ENCODE measurements around the gene PGA5. TPM values are rescaled to one million over a fixed set of nuclear protein-coding genes. Genes with fewer than 3 reads are reported as not detected.

PGA5 gene
- total and polyA plus RNA-seq, 10 donors, result 0.06 to 3.3 (median 1.4) TPM; not detected in 1

DNA sequence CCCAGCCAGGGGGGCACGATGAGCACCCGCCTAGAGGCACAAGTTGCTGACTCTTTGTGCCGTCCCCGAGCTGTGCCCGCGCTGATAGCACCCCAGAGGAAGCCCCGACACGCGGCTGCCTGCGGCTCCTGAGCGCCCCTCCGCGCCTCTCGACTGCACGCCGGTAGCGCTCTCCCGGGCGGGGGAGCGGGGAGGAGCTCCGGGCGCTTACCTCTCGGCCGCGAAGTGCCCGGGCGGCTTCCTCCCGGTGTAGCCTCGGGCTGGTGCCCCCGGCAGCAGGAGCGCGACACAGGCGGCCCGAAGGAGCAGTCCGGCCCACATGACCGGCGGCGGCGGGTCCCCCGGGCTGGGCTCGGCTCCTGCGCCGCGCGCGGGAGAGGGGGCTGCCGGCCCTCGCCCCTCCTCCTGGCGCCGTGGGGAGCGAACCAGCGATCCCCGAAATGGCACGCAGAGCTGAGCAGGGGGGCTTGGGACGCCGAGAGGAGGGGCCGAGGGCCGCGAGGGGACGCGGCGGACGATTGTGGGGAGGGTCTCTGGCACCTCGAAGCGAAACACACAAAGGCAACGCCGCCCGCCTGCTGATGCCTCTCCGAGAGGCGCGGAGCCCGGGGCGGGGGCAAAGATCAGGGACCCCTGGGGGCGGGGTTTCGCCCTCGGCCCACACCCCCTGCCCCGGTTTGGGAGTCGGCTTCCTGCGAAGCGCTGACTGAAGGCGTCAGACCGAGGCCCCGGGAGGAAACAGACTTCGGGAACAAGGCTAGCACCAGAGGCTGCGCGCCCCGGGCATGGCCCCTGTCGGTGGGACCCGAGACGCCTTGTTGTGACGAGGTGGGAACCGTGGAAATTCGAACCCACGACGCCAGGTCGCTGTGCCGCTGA is 54.0 kb downstream of the PGA5 start, which contains the start of gene VWCE:
Gene VWCE, minus strand, starts transcription at position 600 of the 879 bp plus-strand sequence. Its CDS starts 279 bp downstream, at position 321.
- H3K27ac ChIP-seq, result peak within 1 kb of the TSS in 3 of 8 donors; percentile 29 to 40 (median 36)
- 1 to 5% (median 2%) methylated on average over 9 to 97 of the region's 97 CpGs for WGBS, 5 donors

DNA sequence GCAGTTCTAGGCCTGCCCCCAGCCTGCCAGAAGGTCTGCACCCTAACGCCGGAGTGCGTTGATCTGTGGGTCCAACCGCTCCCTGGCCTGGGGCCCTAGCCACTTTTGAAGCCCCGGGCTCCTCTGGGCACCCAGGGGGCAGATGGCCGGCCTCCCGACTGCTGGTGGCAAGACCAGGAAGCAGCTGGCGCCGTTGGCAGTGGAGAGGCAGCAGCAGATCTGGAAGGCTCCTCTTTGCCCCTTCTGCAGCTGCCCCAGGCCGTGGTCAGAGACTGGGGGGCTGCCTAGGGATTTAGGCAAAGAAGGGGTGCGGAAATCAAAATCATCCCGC is 54.6 kb downstream of the PGA5 start:
- intact Hi-C loops (cut with DNase I; ENCODE audit: low total_unique reads), result no loop called here
- Histone ChIP-seq H3K9me3 (no peaks in the 10 kb centered on the region), H3K27ac (peak overlapping the region in 1 of 8 donors; percentile 29), H3K36me3 (peaks cover 0 to 39% (median 17%) of the 10 kb centered on the region in 6 donors), H3K27me3 (replicated peaks in 1 of 7) (peaks cover 0 to 36% (median 6%) of the 10 kb centered on the region in 7 donors), H3K4me1 (peaks cover 8 to 42% (median 25%) of the 10 kb centered on the region in 6 donors), H3K4me3 (peak overlapping the region in 7 of 8 donors; percentile 12 to 81 (median 55))
- TF ChIP-seq POLR2A (IDR thresholded peaks at IDR 0.05) (no peak), POLR2AphosphoS5 (IDR thresholded peaks at IDR 0.05) (no peak)
- TF ChIP-seq, protein P1, sequence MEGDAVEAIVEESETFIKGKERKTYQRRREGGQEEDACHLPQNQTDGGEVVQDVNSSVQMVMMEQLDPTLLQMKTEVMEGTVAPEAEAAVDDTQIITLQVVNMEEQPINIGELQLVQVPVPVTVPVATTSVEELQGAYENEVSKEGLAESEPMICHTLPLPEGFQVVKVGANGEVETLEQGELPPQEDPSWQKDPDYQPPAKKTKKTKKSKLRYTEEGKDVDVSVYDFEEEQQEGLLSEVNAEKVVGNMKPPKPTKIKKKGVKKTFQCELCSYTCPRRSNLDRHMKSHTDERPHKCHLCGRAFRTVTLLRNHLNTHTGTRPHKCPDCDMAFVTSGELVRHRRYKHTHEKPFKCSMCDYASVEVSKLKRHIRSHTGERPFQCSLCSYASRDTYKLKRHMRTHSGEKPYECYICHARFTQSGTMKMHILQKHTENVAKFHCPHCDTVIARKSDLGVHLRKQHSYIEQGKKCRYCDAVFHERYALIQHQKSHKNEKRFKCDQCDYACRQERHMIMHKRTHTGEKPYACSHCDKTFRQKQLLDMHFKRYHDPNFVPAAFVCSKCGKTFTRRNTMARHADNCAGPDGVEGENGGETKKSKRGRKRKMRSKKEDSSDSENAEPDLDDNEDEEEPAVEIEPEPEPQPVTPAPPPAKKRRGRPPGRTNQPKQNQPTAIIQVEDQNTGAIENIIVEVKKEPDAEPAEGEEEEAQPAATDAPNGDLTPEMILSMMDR (IDR thresholded peaks at IDR 0.05 in 8 of 11, conservative IDR thresholded peaks at IDR 0.05 in 3 of 11), result no peak
- DNase-seq, result peak; percentile 74
- 41 to 51% (median 48%) methylated on average over 11 to 12 of the region's 12 CpGs for WGBS, 5 donors

More for the DNA sequence above, 54.0 kb downstream of the PGA5 start, which contains the start of gene VWCE:
- Histone ChIP-seq H3K36me3 (peaks cover 0 to 33% (median 11%) of the 10 kb centered on the region in 6 donors), H3K27me3 (replicated peaks in 1 of 7) (peaks cover 0 to 36% (median 6%) of the 10 kb centered on the region in 7 donors), H3K9me3 (no peaks in the 10 kb centered on the region), H3K4me3 (peak within 1 kb of the TSS; percentile 12 to 81 (median 53)), H3K4me1 (peaks cover 8 to 42% (median 25%) of the 10 kb centered on the region in 6 donors)
- TF ChIP-seq POLR2A (IDR thresholded peaks at IDR 0.05), result no peak
- peak; percentile 5 to 64 (median 37) for TF ChIP-seq POLR2AphosphoS5 (IDR thresholded peaks at IDR 0.05)
- TF ChIP-seq, protein P1 (IDR thresholded peaks at IDR 0.05 in 8 of 11, conservative IDR thresholded peaks at IDR 0.05 in 3 of 11), result peak in 4 of 11 experiments; percentile 14 to 32 (median 31)
- DNase-seq, result peak; percentile 92
- intact Hi-C loops (cut with DNase I; ENCODE audit: low total_unique reads), result no loop called here

DNA sequence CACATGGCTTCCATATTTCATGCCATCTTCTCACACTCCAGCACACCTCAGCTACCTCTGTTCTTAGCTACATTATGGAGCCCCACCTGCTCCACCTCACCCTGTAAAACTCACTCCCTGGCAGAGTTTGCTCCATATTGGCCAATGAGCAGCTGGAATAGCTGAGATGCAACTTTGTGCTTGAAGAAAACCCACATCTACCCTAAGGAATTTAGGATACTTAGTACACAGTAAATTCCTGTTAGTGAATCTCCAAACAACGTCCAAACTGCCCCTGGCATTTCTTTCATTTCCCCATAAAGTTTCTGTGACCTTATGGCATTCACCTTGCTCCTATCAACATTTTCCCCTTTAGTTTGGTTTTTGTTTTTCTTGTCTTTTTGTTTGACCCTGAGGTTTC is 56.4 kb downstream of the PGA5 start:
- TF ChIP-seq, protein P1 (IDR thresholded peaks at IDR 0.05 in 8 of 11, conservative IDR thresholded peaks at IDR 0.05 in 3 of 11), result no peak
- TF ChIP-seq POLR2A (IDR thresholded peaks at IDR 0.05) (no peak), POLR2AphosphoS5 (IDR thresholded peaks at IDR 0.05) (no peak)
- peak; percentile 6 for DNase-seq
- no peak overlapping the region for H3K27ac ChIP-seq
- 52 to 73% (median 57%) methylated on average over 1 of the region's 1 CpG for WGBS, 5 donors
- H3K27me3 ChIP-seq (replicated peaks in 1 of 7), result peaks cover 0 to 31% (median 6%) of the 10 kb centered on the region in 7 donors
- no peak overlapping the region for H3K4me3 ChIP-seq
- H3K9me3 ChIP-seq, result no peaks in the 10 kb centered on the region
- peaks cover 2 to 57% (median 35%) of the 10 kb centered on the region in 6 donors for H3K36me3 ChIP-seq
- intact Hi-C loops (cut with DNase I; ENCODE audit: low total_unique reads), result no loop called here
- peaks cover 8 to 42% (median 25%) of the 10 kb centered on the region in 6 donors for H3K4me1 ChIP-seq

DNA sequence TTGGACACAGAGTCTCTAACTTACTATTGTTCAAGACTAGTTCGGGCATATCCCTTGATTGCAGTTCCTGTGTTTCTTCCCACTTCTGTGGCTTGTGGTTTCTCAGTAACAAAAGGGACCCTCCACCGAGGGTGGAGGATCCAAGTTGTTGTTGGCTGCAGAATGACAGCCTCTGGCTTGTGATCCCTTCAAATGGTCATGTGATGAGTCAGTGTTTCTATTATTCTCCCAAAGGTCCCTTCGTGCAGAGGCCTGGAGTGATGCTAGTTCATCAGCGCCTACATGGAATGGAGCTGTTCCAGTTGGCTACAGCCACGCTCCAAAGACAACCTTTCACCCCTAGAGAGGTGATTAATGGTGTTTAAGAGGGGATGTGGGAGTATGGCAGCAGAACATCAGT is 56.8 kb downstream of the PGA5 start:
- DNase-seq, result peak; percentile 1
- intact Hi-C loops (cut with DNase I; ENCODE audit: low total_unique reads), result no loop called here
- Histone ChIP-seq H3K27me3 (replicated peaks in 1 of 7) (peaks cover 0 to 28% (median 6%) of the 10 kb centered on the region in 7 donors), H3K36me3 (peaks cover 6 to 61% (median 39%) of the 10 kb centered on the region in 6 donors), H3K27ac (no peak overlapping the region), H3K4me3 (no peak overlapping the region), H3K9me3 (no peaks in the 10 kb centered on the region), H3K4me1 (peaks cover 8 to 42% (median 25%) of the 10 kb centered on the region in 6 donors)
- WGBS, 5 donors, result 47 to 58% (median 52%) methylated on average over 5 of the region's 5 CpGs
- TF ChIP-seq POLR2A (IDR thresholded peaks at IDR 0.05) (no peak), POLR2AphosphoS5 (IDR thresholded peaks at IDR 0.05) (no peak)
- TF ChIP-seq, protein P1 (IDR thresholded peaks at IDR 0.05 in 8 of 11, conservative IDR thresholded peaks at IDR 0.05 in 3 of 11), result no peak

Data from spleen (tissue), 11 donors.